BJ (cell line): ENCODE data around the gene CELA2A. TPM values are rescaled to one million over a fixed set of nuclear protein-coding genes. Genes with fewer than 3 reads are reported as not detected.

ENCODE experiments used
- CTCF ChIA-PET: fragments of 350-600 bp; formaldehyde crosslinking; extraction: SDS; loops from one replicate; lab custom pipeline; 2021; ENCODE audit warnings: antibody characterized with exemption, inconsistent platforms; lab: Yijun Ruan, JAX
- POLR2A ChIA-PET: fragments of 300-600 bp; sonication (Branson Sonifier 250); formaldehyde crosslinking; extraction: SDS; loops from one replicate; lab custom pipeline; 2021; ENCODE audit warnings: antibody characterized with exemption; lab: Charles Lee
- DNase-seq: peaks from one replicate; pipeline ENCODE4 v3.0.0-alpha.2; 2011; ENCODE audit warnings: low read depth
- H3K27me3 ChIP-seq: 2 replicates; pipeline ENCODE4 v1.6.0; 2011; ENCODE audit warnings: low read length; ENCODE audit not compliant: control insufficient read depth, insufficient read depth
- H3K36me3 ChIP-seq: 2 replicates; pipeline ENCODE4 v1.5.1; 2011; ENCODE audit warnings: low read length; ENCODE audit not compliant: control insufficient read depth, insufficient read depth
- H3K4me3 ChIP-seq: 2 replicates; pipeline ENCODE4 v1.5.1; 2011; ENCODE audit warnings: low read depth, mild to moderate bottlenecking, control low read depth, low read length
- CTCF ChIP-seq: IDR thresholded peaks from 2 replicates; pipeline ENCODE4 v1.5.1; 2011; ENCODE audit warnings: low read depth, mild to moderate bottlenecking, control low read depth, inconsistent platforms, low read length, moderate library complexity; ENCODE audit not compliant: insufficient read depth
- polyA plus RNA-seq: library from polyadenylated mRNA; depleted of rRNA; stranded (reverse); fragments of >200 nt; gene quantifications from 2 replicates; pipeline ENCODE4 v1.2.3, GENCODE V29; 2011

Gene CELA2A
- polyA plus RNA-seq, 1 experiment, result not detected

GRCh38 chr1:15440357-15440756 lies 16.2 kb upstream of the CELA2A start:
- peaks cover 5% of the 10 kb centered on the region; the same call in 1 of the 2 replicates for H3K27me3 ChIP-seq
- no peaks in the 10 kb centered on the region; the same call in 1 of the 2 replicates for H3K36me3 ChIP-seq
- ChIA-PET POLR2A (no interaction called here), CTCF (no interaction called here)
- H3K4me3 ChIP-seq, result no peak overlapping the region
- no peak for DNase-seq
- no peak for TF ChIP-seq CTCF

- POLR2A ChIA-PET, result no interaction called here
- DNase-seq, result no peak
- Histone ChIP-seq H3K27me3 (peaks cover 6% of the 10 kb centered on the region; the same call in 1 of the 2 replicates), H3K36me3 (no peaks in the 10 kb centered on the region; the same call in 1 of the 2 replicates), H3K4me3 (no peak overlapping the region)
- no peak for TF ChIP-seq CTCF
- CTCF ChIA-PET, result interaction anchor here (1.0 to 1.4 kb wide), 3 partner anchors 8 to 118 kb away, joined by 3 to 4 read pairs (median 3); no protein-coding TSS in a partner anchor
Measured at GRCh38 chr1:15441247-15441646, 15.3 kb upstream of the CELA2A start.

GRCh38 chr1:15442119-15442518 lies 14.4 kb upstream of the CELA2A start:
- peaks cover 6% of the 10 kb centered on the region for H3K27me3 ChIP-seq
- no peak for DNase-seq
- no peak overlapping the region for H3K4me3 ChIP-seq
- CTCF ChIA-PET, result interaction anchor here (1.1 to 1.4 kb wide), 2 partner anchors 9 to 11 kb away, joined by 3 to 4 read pairs; no protein-coding TSS in a partner anchor
- POLR2A ChIA-PET, result no interaction called here
- no peak for TF ChIP-seq CTCF
- no peaks in the 10 kb centered on the region; the same call in 1 of the 2 replicates for H3K36me3 ChIP-seq

GRCh38 chr1:15442759-15443158 lies 13.8 kb upstream of the CELA2A start:
- Histone ChIP-seq H3K36me3 (no peaks in the 10 kb centered on the region), H3K27me3 (peaks cover 9% of the 10 kb centered on the region), H3K4me3 (no peak overlapping the region)
- no peak for DNase-seq
- POLR2A ChIA-PET, result no interaction called here
- TF ChIP-seq CTCF, result no peak
- CTCF ChIA-PET, result interaction anchor here (2.6 kb wide), 1 partner anchor 11 kb away, joined by 19 read pairs; no protein-coding TSS in a partner anchor

GRCh38 chr1:15443281-15443680 lies 13.3 kb upstream of the CELA2A start:
- no peak for TF ChIP-seq CTCF
- CTCF ChIA-PET, result interaction anchor here (2.6 kb wide), 1 partner anchor 12 kb away, joined by 19 read pairs; no protein-coding TSS in a partner anchor
- Histone ChIP-seq H3K36me3 (no peaks in the 10 kb centered on the region), H3K4me3 (no peak overlapping the region), H3K27me3 (peaks cover 9% of the 10 kb centered on the region)
- POLR2A ChIA-PET, result no interaction called here
- no peak for DNase-seq
